Natural killer cell (primary cell): ENCODE results near the gene CRYGD. TPM values are rescaled to one million over a fixed set of nuclear protein-coding genes. Genes with fewer than 3 reads are reported as not detected.

Experiments
- ATAC-seq, 3 donors: fragments of 150-1000 bp in 2 of 3; fragments of 200-7000 bp in 1 of 3; cut with Tn5 transposase; 1 replicate in 1 of 3; 2 replicates in 2 of 3; pipeline ENCODE4 v1.10.0; 2021; ENCODE audit warnings: mild to moderate bottlenecking in 2 of 3, moderate library complexity in 2 of 3
- DNase-seq, 2 donors: peaks; one replicate each; pipeline versions ENCODE4 v3.0.0 to v3.0.0-alpha.2; 2013 to 2021; ENCODE audit warnings: mixed read lengths in 1 of 2
- H3K27ac ChIP-seq: one replicate; pipeline ENCODE4 v1.5.1; 2013; ENCODE audit warnings: mild to moderate bottlenecking, low read length
- H3K27me3 ChIP-seq: one replicate; pipeline ENCODE4 v1.6.1; 2013; ENCODE audit warnings: low read length; ENCODE audit not compliant: control insufficient read depth, insufficient read depth
- H3K36me3 ChIP-seq: one replicate; pipeline ENCODE4 v1.6.1; 2013; ENCODE audit warnings: low read length; ENCODE audit not compliant: control insufficient read depth, insufficient read depth
- H3K4me1 ChIP-seq: one replicate; pipeline ENCODE4 v1.6.1; 2013; ENCODE audit warnings: low read length; ENCODE audit not compliant: control insufficient read depth, insufficient read depth
- H3K4me3 ChIP-seq: one replicate; pipeline ENCODE4 v1.5.1; 2013; ENCODE audit warnings: low read length
- H3K9me3 ChIP-seq: one replicate; pipeline ENCODE4 v1.6.1; 2013; ENCODE audit warnings: low read length; ENCODE audit not compliant: control insufficient read depth, insufficient read depth
- H3K27ac Mint-ChIP-seq, 2 donors: one replicate each; pipeline ENCODE4 v1.8.0; 2022; ENCODE audit warnings: mild to moderate bottlenecking in 2 of 2, mixed read lengths in 2 of 2, moderate library complexity in 1 of 2
- H3K27me3 Mint-ChIP-seq, 2 donors: one replicate each; pipeline ENCODE4 v1.8.0; 2022; ENCODE audit warnings: low read depth in 2 of 2, mixed read lengths in 2 of 2
- H3K36me3 Mint-ChIP-seq: one replicate; pipeline ENCODE4 v1.8.0; 2022; ENCODE audit warnings: mixed read lengths
- H3K4me1 Mint-ChIP-seq, 2 donors: one replicate each; pipeline ENCODE4 v1.8.0; 2022; ENCODE audit warnings: mixed read lengths in 2 of 2
- H3K4me3 Mint-ChIP-seq: one replicate; pipeline ENCODE4 v1.8.0; 2022; ENCODE audit warnings: mild to moderate bottlenecking, moderate library complexity, mixed read lengths
- H3K9me3 Mint-ChIP-seq, 2 donors: one replicate each; pipeline ENCODE4 v1.8.0; 2022; ENCODE audit warnings: mixed read lengths in 2 of 2
- WGBS: methylation state at CpG from one replicate; pipeline ENCODE4 v1.1.7; 2013; ENCODE audit warnings: missing lambda C conversion rate; ENCODE audit not compliant: insufficient coverage; 5-methylcytosine and 5-hydroxymethylcytosine counted together
- intact Hi-C: fragments of 100-400 bp; cut with micrococcal nuclease; formaldehyde crosslinking; loops from one replicate; pipeline ENCODE4 v1.14.2; 2022
- total RNA-seq, 4 donors: library from RNA; stranded (reverse); fragments of 120-200 nt in 1 of 4; gene quantifications; one replicate each; pipeline versions ENCODE4 v1.2.3 to v1.2.4, GENCODE V29; 2013 to 2022
- TF ChIP-seq, protein P1 (sequence below): fragments of 200-600 bp; IDR thresholded peaks from one replicate; pipeline ENCODE4 v1.8.0; 2022; ENCODE audit warnings: antibody characterized with exemption

CRYGD gene
- total RNA-seq, 3 donors from 2014 or later (not counting 1 experiment from before 2014, with no cell fraction given): not detected

DNA sequence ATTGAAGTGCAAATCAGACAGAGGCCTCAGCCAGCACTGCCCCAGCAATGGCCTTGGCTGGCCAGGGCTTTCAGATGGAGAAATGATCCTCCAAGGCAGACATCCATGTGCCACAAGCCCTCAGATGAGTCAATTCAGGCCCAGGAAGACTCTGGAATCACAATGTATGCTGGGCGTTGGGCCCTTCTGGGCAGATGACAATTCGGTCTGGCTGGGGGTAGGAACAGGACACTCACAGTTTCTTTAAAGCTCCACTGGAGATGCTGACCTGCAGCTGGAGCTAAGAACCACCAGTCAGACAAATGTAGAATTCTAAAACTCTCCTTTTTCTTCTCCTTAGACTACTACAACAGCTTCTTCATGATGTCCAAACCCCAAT is 12.4 kb upstream of the CRYGD start:
- H3K9me3 Mint-ChIP-seq: no peaks in the 10 kb centered on the region
- DNase-seq (no peak), ATAC-seq (no peak)
- peaks cover 12% of the 10 kb centered on the region in 2 donors for H3K4me1 Mint-ChIP-seq
- TF ChIP-seq, protein P1, sequence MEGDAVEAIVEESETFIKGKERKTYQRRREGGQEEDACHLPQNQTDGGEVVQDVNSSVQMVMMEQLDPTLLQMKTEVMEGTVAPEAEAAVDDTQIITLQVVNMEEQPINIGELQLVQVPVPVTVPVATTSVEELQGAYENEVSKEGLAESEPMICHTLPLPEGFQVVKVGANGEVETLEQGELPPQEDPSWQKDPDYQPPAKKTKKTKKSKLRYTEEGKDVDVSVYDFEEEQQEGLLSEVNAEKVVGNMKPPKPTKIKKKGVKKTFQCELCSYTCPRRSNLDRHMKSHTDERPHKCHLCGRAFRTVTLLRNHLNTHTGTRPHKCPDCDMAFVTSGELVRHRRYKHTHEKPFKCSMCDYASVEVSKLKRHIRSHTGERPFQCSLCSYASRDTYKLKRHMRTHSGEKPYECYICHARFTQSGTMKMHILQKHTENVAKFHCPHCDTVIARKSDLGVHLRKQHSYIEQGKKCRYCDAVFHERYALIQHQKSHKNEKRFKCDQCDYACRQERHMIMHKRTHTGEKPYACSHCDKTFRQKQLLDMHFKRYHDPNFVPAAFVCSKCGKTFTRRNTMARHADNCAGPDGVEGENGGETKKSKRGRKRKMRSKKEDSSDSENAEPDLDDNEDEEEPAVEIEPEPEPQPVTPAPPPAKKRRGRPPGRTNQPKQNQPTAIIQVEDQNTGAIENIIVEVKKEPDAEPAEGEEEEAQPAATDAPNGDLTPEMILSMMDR: no peak
- H3K4me3 ChIP-seq: no peak overlapping the region
- H3K36me3 ChIP-seq: no peaks in the 10 kb centered on the region
- 96% methylated on average over 2 of the region's 2 CpGs for WGBS
- no peaks in the 10 kb centered on the region for H3K9me3 ChIP-seq
- H3K4me3 Mint-ChIP-seq: no peak overlapping the region
- H3K36me3 Mint-ChIP-seq: no peaks in the 10 kb centered on the region
- no peak overlapping the region for H3K27ac ChIP-seq
- intact Hi-C loops: no loop called here
- peaks cover 19% of the 10 kb centered on the region for H3K4me1 ChIP-seq
- H3K27ac Mint-ChIP-seq: no peak overlapping the region
- no peaks in the 10 kb centered on the region for H3K27me3 Mint-ChIP-seq
- H3K27me3 ChIP-seq: no peaks in the 10 kb centered on the region

DNA sequence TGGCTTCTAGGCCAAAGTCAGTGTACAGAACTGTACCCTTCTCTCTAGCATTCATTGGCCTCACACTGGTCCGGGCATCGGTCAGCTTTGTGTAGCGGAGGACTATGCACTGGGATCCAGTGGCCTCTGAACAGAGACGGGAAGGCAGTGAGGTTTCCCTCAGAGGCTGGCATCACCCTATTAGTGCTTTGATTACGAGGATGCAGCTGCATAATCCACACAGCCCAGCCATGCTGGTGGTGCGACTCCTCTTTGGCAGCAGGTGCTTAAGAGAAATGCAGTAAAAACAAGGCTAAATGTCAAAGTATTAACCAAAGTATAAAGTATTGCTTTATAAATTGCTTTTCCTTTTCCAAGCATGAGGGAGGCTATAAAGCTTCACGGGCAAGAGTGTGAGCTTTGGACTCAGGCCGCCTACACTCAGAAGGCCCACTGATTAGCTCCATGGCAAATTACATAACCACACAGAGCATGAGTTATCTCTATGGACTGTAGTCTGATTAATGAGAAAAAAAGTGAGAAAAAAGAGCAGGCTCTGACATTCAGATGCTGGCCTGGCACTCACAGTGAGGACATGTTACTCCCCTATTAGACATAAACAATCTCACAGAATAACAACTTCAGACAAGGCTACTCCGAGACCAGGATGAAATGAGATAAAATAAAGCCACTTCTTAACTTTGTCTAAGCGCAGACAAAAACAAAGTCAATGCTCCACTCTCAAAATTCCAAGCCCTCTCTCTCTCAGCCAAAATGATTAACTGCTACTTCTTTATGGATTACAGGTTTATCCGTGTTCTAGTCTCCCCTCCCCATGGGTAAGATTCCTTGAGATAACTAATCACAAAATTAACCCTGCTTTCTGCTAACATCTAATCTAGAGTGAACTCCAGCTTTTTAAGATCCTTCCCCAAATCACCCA is 11.7 kb upstream of the CRYGD start:
- intact Hi-C loops: no loop called here
- TF ChIP-seq, protein P1: no peak
- Histone ChIP-seq H3K9me3 (no peaks in the 10 kb centered on the region), H3K27ac (no peak overlapping the region), H3K27me3 (no peaks in the 10 kb centered on the region), H3K36me3 (no peaks in the 10 kb centered on the region), H3K4me1 (peaks cover 19% of the 10 kb centered on the region), H3K4me3 (no peak overlapping the region)
- H3K27ac Mint-ChIP-seq: no peak overlapping the region
- H3K27me3 Mint-ChIP-seq: no peaks in the 10 kb centered on the region
- H3K4me1 Mint-ChIP-seq: peaks cover 12% of the 10 kb centered on the region in 2 donors
- H3K4me3 Mint-ChIP-seq: no peak overlapping the region
- 94% methylated on average over 11 of the region's 11 CpGs for WGBS
- H3K36me3 Mint-ChIP-seq: no peaks in the 10 kb centered on the region
- DNase-seq (no peak), ATAC-seq (no peak)
- no peaks in the 10 kb centered on the region for H3K9me3 Mint-ChIP-seq

DNA sequence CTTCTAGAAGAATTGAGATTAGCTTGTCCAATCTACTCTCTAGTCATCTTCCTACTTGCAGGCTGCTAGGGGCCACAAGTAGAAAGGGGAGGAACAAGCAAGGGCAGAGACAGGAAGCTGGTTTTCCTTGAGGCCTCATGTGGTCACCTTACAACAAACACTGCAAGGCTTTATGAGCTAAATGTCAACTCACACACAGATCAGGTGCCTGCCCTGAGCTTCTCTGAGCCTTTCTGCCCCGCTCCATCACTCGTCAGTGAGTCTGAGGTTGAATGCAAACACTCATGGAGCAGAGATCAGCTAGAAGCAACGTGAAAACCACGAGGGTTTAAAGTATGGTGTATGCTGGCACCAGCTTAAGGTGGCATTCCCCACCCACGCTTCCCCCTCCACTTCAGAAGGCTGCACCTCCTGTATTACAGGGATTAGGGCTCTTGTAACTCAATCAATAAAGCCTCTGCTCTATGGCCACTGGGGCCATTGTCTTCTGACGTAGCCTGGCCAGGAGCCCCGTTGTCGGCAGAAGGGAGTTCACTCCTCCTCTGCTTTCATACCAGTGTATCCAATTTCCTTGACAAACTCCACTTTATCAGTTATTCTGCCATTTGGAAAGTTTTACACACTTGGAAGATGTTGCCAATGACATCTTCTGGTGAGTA is 10.7 kb upstream of the CRYGD start:
- peak overlapping the region in 1 of 2 donors; percentile 65 for H3K27ac Mint-ChIP-seq

More for the DNA sequence above, 10.7 kb upstream of the CRYGD start:
- TF ChIP-seq, protein P1: no peak
- 22% methylated on average over 7 of the region's 8 CpGs for WGBS
- Histone ChIP-seq H3K4me1 (peaks cover 19% of the 10 kb centered on the region), H3K36me3 (no peaks in the 10 kb centered on the region), H3K27ac (no peak overlapping the region), H3K27me3 (no peaks in the 10 kb centered on the region), H3K4me3 (no peak overlapping the region), H3K9me3 (no peaks in the 10 kb centered on the region)
- H3K4me1 Mint-ChIP-seq: peaks cover 12% of the 10 kb centered on the region in 2 donors
- DNase-seq (peak in 1 of 2 donors; percentile 6), ATAC-seq (peak; percentile 55 to 77 (median 66))
- intact Hi-C loops: no loop called here
- H3K27me3 Mint-ChIP-seq: no peaks in the 10 kb centered on the region
- no peaks in the 10 kb centered on the region for H3K9me3 Mint-ChIP-seq
- H3K36me3 Mint-ChIP-seq: no peaks in the 10 kb centered on the region
- peak overlapping the region; percentile 13 for H3K4me3 Mint-ChIP-seq
